Large intestine (tissue), 1 donor: ENCODE results near the gene NR1I2. TPM values are rescaled to one million over a fixed set of nuclear protein-coding genes. Genes with fewer than 3 reads are reported as not detected.

Source experiments
- polyA plus RNA-seq: library from polyadenylated mRNA; unstranded; fragments of 120-200 nt; gene quantifications from one replicate; pipeline ENCODE4 v1.2.1, GENCODE V29; 2013

NR1I2 gene
- polyA plus RNA-seq, 1 donor, result 89.1 TPM

Other genes starting within 250 kb of the NR1I2 start
- gene CD80, start 222.5 kb upstream of the NR1I2 start, polyA plus RNA-seq, result 0.45 TPM
- 3.4 TPM for gene ADPRH, start 202.6 kb upstream of the NR1I2 start, polyA plus RNA-seq
- gene PLA1A, start 184.2 kb upstream of the NR1I2 start, polyA plus RNA-seq, result 9.3 TPM
- 12.2 TPM for gene POPDC2, start 121.5 kb upstream of the NR1I2 start, polyA plus RNA-seq
- 63.5 TPM for gene COX17, start 104.7 kb upstream of the NR1I2 start, polyA plus RNA-seq
- 5.2 TPM for gene CFAP91, start 79.1 kb upstream of the NR1I2 start, polyA plus RNA-seq